Osteocyte (in vitro differentiated cells): ENCODE results near the gene AMD1. TPM values are rescaled to one million over a fixed set of nuclear protein-coding genes. Genes with fewer than 3 reads are reported as not detected.

Experiments
- DNase-seq: peaks from one replicate; pipeline ENCODE4 v3.0.0; 2021; ENCODE audit warnings: mixed read lengths; ENCODE audit not compliant: unreplicated experiment; ENCODE audit errors: extremely low spot score
- H3K27ac Mint-ChIP-seq: one replicate; pipeline ENCODE4 v1.8.0; 2021; ENCODE audit warnings: mild to moderate bottlenecking, mixed read lengths; ENCODE audit not compliant: unreplicated experiment
- H3K27me3 Mint-ChIP-seq: one replicate; pipeline ENCODE4 v1.8.0; 2021; ENCODE audit warnings: mixed read lengths; ENCODE audit not compliant: unreplicated experiment
- H3K36me3 Mint-ChIP-seq: one replicate; pipeline ENCODE4 v1.8.0; 2021; ENCODE audit warnings: mixed read lengths; ENCODE audit not compliant: unreplicated experiment
- H3K4me1 Mint-ChIP-seq: one replicate; pipeline ENCODE4 v1.8.0; 2021; ENCODE audit warnings: mixed read lengths; ENCODE audit not compliant: unreplicated experiment
- H3K4me3 Mint-ChIP-seq: one replicate; pipeline ENCODE4 v1.8.0; 2021; ENCODE audit warnings: mild to moderate bottlenecking, moderate library complexity, mixed read lengths; ENCODE audit not compliant: unreplicated experiment
- H3K9me3 Mint-ChIP-seq: one replicate; pipeline ENCODE4 v1.8.0; 2021; ENCODE audit warnings: mixed read lengths; ENCODE audit not compliant: unreplicated experiment
- CTCF ChIP-seq: fragments of 200-600 bp; sonication (generic); IDR thresholded peaks from 2 replicates; pipeline ENCODE4 v1.5.0; 2021; ENCODE audit warnings: antibody characterized with exemption, mild to moderate bottlenecking, moderate library complexity
- total RNA-seq: library from RNA; stranded (reverse); gene quantifications from 2 replicates; pipeline ENCODE4 v1.2.1, GENCODE V29; 2021

AMD1 gene
- total RNA-seq, 1 donor from 2014 or later: 34.0 TPM

- Mint-ChIP-seq H3K9me3 (no peaks in the 10 kb centered on the region), H3K4me1 (peaks cover 40% of the 10 kb centered on the region), H3K36me3 (no peaks in the 10 kb centered on the region), H3K27ac (peak overlapping the region; percentile 98), H3K27me3 (no peaks in the 10 kb centered on the region), H3K4me3 (peak overlapping the region; percentile 98)
- no peak for TF ChIP-seq CTCF
- DNase-seq: no peak
Measured at GRCh38 chr6:110874880-110875547, 429 bp downstream of the AMD1 start.

- Mint-ChIP-seq H3K9me3 (no peaks in the 10 kb centered on the region), H3K27me3 (no peaks in the 10 kb centered on the region), H3K4me1 (peaks cover 47% of the 10 kb centered on the region), H3K36me3 (no peaks in the 10 kb centered on the region), H3K27ac (peak overlapping the region; percentile 90), H3K4me3 (peak overlapping the region; percentile 98)
- DNase-seq: peak; percentile 87
- TF ChIP-seq CTCF: no peak
Measured at GRCh38 chr6:110875548-110876169, 1.1 kb downstream of the AMD1 start.

- H3K9me3 Mint-ChIP-seq: no peaks in the 10 kb centered on the region
- no peaks in the 10 kb centered on the region for H3K27me3 Mint-ChIP-seq
- no peaks in the 10 kb centered on the region for H3K36me3 Mint-ChIP-seq
- peak; percentile 92 for DNase-seq
- H3K4me1 Mint-ChIP-seq: peaks cover 53% of the 10 kb centered on the region
- TF ChIP-seq CTCF: no peak
- peak overlapping the region; percentile 98 for H3K4me3 Mint-ChIP-seq
- H3K27ac Mint-ChIP-seq: peak overlapping the region; percentile 90
Measured at GRCh38 chr6:110876170-110876773, 1.7 kb downstream of the AMD1 start.

- peak overlapping the region; percentile 90 for H3K27ac Mint-ChIP-seq
- no peaks in the 10 kb centered on the region for H3K36me3 Mint-ChIP-seq
- TF ChIP-seq CTCF: no peak
- H3K27me3 Mint-ChIP-seq: no peaks in the 10 kb centered on the region
- no peak for DNase-seq
- H3K9me3 Mint-ChIP-seq: no peaks in the 10 kb centered on the region
- H3K4me3 Mint-ChIP-seq: peak overlapping the region; percentile 98
- peaks cover 56% of the 10 kb centered on the region for H3K4me1 Mint-ChIP-seq
Measured at GRCh38 chr6:110876806-110877564, 2.4 kb downstream of the AMD1 start.
